HG02981 (cell line): ENCODE data around the gene PRIM1.
"Not testable (repeated sequence)": the region's sequence is repeated elsewhere in the genome, so short reads cannot be mapped to it uniquely, and the experiment has no call there.

ENCODE experiments used
- ATAC-seq: cut with Tn5 transposase; IDR thresholded peaks from one replicate; pipeline ENCODE4 v1.9.1; 2021; ENCODE audit warnings: mild to moderate bottlenecking, moderate library complexity; ENCODE audit not compliant: unreplicated experiment

The PRIM1 gene

GRCh38 chr12:56761812-56762211 lies 9.7 kb upstream of the PRIM1 start:
- ATAC-seq: no peak

GRCh38 chr12:56760460-56760859 lies 8.3 kb upstream of the PRIM1 start:
- no peak for ATAC-seq

GRCh38 chr12:56759263-56759908 lies 7.3 kb upstream of the PRIM1 start:
- ATAC-seq: no peak

- no peak for ATAC-seq
These were observed 6.7 kb upstream of the PRIM1 start for GRCh38 chr12:56758728-56759262.

- ATAC-seq: not testable (repeated sequence)
These were observed 5.8 kb upstream of the PRIM1 start for GRCh38 chr12:56757971-56758370.

GRCh38 chr12:56753566-56753965 lies 1.4 kb upstream of the PRIM1 start:
- no peak for ATAC-seq

GRCh38 chr12:56750596-56750995 lies 1.5 kb downstream of the PRIM1 start:
- ATAC-seq: not testable (repeated sequence)

- ATAC-seq: no peak
These were observed 2.3 kb downstream of the PRIM1 start for GRCh38 chr12:56749853-56750252.

- no peak for ATAC-seq
These were observed 2.8 kb downstream of the PRIM1 start for GRCh38 chr12:56749359-56749758.

- no peak for ATAC-seq
These were observed 23.8 kb downstream of the PRIM1 start for GRCh38 chr12:56728139-56728861.

GRCh38 chr12:56726196-56726675 lies 25.9 kb downstream of the PRIM1 start:
- not testable (repeated sequence) for ATAC-seq

- ATAC-seq: no peak
These were observed 26.4 kb downstream of the PRIM1 start for GRCh38 chr12:56725723-56726102.

- ATAC-seq: peak; percentile 96
These were observed 27.0 kb downstream of the PRIM1 start, which contains the start of gene NACA for GRCh38 chr12:56724972-56725722. Gene NACA, minus strand, starts transcription at chr12:56725299. Its CDS starts 778 bp downstream, at chr12:56724521.

- no peak for ATAC-seq
These were observed 27.5 kb downstream of the PRIM1 start for GRCh38 chr12:56724701-56724971.

- ATAC-seq: no peak
These were observed 28.0 kb downstream of the PRIM1 start for GRCh38 chr12:56723889-56724700.

GRCh38 chr12:56723352-56723751 lies 28.8 kb downstream of the PRIM1 start:
- ATAC-seq: no peak

GRCh38 chr12:56722832-56723231 lies 29.3 kb downstream of the PRIM1 start:
- no peak for ATAC-seq

- no peak for ATAC-seq
These were observed 30.4 kb downstream of the PRIM1 start for GRCh38 chr12:56721721-56722120.

- ATAC-seq: no peak
These were observed 30.9 kb downstream of the PRIM1 start for GRCh38 chr12:56721216-56721615.

- ATAC-seq: no peak
These were observed 31.4 kb downstream of the PRIM1 start for GRCh38 chr12:56720731-56721151.

GRCh38 chr12:56719056-56719455 lies 33.1 kb downstream of the PRIM1 start:
- no peak for ATAC-seq
